GM06990 (cell line): ENCODE results near the gene HOXA6.

ENCODE experiments used
- DNase-seq: peaks from one replicate; pipeline ENCODE4 v3.0.0-alpha.2; 2011; ENCODE audit not compliant: insufficient read length; ENCODE audit errors: extremely low read depth
- H3K27me3 ChIP-seq: replicated peaks from 2 replicates; pipeline ENCODE4 v1.6.0; 2011; ENCODE audit warnings: low read length; ENCODE audit not compliant: control insufficient read depth, insufficient read depth
- H3K36me3 ChIP-seq: 2 replicates; pipeline ENCODE4 v1.5.1; 2011; ENCODE audit warnings: low read length; ENCODE audit not compliant: control insufficient read depth, insufficient read depth
- H3K4me3 ChIP-seq: replicated peaks from 2 replicates; pipeline ENCODE4 v1.5.1; 2011; ENCODE audit warnings: low read depth, mild to moderate bottlenecking, control low read depth, low read length
- TF ChIP-seq, protein P1 (sequence below): IDR thresholded peaks from 2 replicates; pipeline ENCODE4 v1.5.1; 2011; ENCODE audit warnings: low read length, control low read depth, mild to moderate bottlenecking, inconsistent platforms; ENCODE audit not compliant: insufficient read depth, poor library complexity, severe bottlenecking

Gene HOXA6

DNA sequence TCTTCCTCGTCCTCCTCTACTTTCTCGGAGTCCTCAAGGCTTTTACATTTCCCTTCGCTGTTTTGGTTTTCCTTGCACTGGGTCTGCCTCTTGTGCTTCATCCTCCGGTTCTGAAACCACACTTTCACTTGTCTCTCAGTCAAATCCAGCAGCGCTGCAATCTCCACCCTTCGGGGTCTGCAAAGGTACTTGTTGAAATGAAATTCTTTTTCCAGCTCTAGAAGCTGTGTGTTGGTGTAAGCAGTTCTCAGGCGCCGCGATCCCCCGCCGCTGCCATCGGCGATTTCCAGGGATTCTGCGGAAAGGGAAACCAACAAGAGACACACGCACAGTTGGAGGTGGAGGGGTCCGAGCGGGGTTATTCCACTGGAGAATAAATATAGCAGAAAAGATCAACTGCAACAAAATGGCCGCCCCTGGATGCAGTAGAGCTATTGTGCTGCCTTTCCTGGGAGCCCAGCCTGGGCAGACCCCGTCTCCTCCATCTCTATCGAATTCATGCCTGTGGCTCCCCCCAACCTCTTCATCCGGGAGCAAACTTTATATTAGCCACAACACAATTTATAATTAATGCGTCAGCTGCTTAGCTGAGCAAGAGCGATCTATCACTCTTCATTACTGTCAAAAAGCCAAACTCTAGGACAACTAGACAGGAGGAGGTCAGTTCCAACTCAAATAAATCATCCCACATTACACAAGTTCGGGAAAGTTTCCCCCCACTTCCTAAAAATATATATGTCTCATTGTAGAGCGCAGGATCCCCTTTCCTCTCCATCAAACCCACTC is 46.2 kb downstream of the HOXA6 start:
- Histone ChIP-seq H3K4me3 (no peak overlapping the region), H3K27me3 (no peaks in the 10 kb centered on the region), H3K36me3 (no peaks in the 10 kb centered on the region)
- TF ChIP-seq, protein P1, sequence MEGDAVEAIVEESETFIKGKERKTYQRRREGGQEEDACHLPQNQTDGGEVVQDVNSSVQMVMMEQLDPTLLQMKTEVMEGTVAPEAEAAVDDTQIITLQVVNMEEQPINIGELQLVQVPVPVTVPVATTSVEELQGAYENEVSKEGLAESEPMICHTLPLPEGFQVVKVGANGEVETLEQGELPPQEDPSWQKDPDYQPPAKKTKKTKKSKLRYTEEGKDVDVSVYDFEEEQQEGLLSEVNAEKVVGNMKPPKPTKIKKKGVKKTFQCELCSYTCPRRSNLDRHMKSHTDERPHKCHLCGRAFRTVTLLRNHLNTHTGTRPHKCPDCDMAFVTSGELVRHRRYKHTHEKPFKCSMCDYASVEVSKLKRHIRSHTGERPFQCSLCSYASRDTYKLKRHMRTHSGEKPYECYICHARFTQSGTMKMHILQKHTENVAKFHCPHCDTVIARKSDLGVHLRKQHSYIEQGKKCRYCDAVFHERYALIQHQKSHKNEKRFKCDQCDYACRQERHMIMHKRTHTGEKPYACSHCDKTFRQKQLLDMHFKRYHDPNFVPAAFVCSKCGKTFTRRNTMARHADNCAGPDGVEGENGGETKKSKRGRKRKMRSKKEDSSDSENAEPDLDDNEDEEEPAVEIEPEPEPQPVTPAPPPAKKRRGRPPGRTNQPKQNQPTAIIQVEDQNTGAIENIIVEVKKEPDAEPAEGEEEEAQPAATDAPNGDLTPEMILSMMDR, result no peak
- no peak for DNase-seq

DNA sequence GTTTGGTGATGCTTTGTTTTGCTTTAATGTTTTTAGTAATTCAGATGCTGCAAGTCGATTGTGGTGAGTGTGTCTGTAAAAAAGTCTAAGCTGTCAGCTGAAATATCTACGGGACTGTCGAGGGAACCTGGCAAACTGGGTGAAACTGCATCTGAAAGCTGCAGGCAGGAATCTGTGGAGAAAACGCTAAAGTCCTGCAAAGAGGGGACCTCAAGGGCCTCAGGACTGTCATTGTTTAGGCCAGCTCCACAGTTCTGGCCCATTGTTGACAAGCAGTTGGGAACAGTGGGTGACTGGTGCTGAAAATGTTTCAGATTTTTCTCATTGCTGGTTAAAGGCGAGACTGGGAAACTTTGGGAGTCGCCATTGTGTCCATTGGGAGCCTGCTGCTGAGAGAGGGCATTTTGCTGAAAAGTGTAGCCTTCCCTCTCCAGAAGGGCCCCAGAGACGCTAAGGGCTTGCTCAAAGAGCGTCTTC is 46.8 kb downstream of the HOXA6 start:
- H3K36me3 ChIP-seq, result no peaks in the 10 kb centered on the region
- no peak for DNase-seq
- TF ChIP-seq, protein P1, result no peak
- no peak overlapping the region for H3K4me3 ChIP-seq
- no peaks in the 10 kb centered on the region for H3K27me3 ChIP-seq

DNA sequence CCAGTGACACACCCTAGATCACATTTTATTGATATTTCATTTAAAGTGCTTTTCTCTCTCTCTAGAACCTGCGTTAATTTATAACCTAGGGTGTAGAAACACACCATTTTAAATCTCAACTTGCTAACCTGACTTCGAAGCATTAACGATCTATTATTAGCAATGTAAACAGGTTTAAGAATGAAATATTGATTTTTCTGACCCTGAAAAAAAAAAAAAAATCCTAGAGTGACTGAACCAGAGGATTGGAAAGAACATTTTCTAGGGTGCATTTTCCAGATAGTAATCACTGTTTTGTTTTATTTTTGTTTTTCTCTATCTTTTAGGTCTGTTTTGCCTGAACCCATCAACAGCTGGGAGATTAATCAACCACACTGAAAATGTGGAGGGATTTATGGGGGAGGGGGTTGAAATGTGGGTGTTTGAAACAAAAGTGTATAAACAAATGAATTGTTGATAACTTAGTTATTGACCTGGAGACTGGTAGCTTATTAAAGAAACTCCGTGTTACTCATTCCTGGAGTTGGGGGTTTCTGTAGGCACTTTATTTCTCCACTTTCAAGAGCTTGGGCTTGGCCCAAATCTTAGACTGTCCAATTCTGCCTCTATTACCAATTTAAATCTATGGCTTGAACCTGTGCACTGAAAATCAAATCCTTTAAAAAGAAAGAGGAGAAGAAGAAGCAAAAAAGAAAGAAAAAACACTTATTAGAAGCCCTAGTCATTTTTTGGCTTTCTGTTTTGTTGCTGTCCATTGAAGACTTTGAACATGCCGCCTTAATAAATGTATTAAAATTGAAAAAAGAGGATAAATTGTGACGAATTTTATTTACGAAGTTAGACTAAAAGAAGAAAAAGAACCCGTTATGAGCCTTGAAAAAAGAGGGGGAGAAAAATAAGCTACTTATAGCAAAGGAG is 47.9 kb downstream of the HOXA6 start:
- no peaks in the 10 kb centered on the region for H3K36me3 ChIP-seq
- no peak overlapping the region for H3K4me3 ChIP-seq
- no peaks in the 10 kb centered on the region for H3K27me3 ChIP-seq
- DNase-seq, result no peak
- TF ChIP-seq, protein P1, result no peak

DNA sequence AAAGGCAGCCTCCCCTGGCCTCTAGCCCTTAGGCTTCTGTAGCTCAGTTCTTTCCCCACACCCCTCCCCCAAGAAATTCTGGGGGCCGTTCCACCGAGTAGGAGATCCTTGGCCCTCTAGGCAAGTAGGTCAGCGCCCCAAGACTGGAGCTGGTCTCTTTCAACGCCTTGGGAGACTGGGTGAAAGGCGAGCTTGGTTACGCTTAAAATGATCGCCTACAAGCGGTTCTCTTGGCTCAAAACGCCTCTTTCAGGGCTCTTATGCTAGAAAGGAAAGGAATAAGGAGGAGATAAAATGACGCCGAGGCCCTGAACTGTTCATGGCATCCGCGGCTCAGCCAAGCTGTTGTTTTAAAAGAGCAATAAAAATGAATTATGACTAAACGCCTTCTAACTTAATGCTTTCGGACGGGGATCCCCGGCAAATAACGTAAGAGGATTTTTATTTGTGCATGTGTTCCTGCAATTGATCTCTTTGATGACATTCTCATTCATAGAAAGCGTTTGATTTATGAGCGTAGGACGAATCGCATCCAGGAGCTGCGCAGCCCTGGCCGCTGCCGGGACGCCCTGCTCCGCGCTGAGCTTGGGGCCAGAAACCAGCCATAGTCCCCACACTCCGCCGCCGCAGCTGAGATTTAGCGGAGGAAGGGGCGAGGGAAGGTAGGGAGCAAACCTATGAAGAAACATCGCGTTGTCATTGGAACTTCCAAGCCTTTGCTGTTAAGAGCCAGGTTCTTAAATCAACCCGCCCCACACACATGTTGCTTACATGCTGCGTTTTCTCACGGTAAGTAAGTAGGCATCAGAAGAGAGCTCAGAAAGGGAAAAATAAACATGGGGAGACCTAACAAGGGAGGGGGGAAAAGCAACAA is 48.8 kb downstream of the HOXA6 start:
- H3K36me3 ChIP-seq, result no peaks in the 10 kb centered on the region
- TF ChIP-seq, protein P1, result no peak
- no peak overlapping the region for H3K4me3 ChIP-seq
- H3K27me3 ChIP-seq, result no peaks in the 10 kb centered on the region
- DNase-seq, result no peak
